Activated naive CD4-positive, alpha-beta T cell treated with anti-CD3 and anti-CD28 coated beads, Interleukin-2, amount 10 ng/mL, durations not matched to agents 7 days and 5 days (primary cell): ENCODE results near the gene GPC3.

Experiments
- CTCF ChIA-PET: fragments of 350-600 bp; sonication (Branson Sonifier 250); formaldehyde crosslinking; loops from one replicate; lab custom pipeline; 2021; ENCODE audit warnings: antibody characterized with exemption; lab: Charles Lee
- DNase-seq: peaks from one replicate; pipeline ENCODE4 v3.0.0-alpha.2; 2020
- H3K27ac Mint-ChIP-seq: one replicate; pipeline ENCODE4 v1.8.0; 2021; ENCODE audit warnings: mild to moderate bottlenecking, moderate library complexity, mixed read lengths
- H3K27me3 Mint-ChIP-seq: one replicate; pipeline ENCODE4 v1.8.0; 2021; ENCODE audit warnings: mild to moderate bottlenecking, mixed read lengths
- H3K36me3 Mint-ChIP-seq: one replicate; pipeline ENCODE4 v1.8.0; 2021; ENCODE audit warnings: mixed read lengths
- H3K4me1 Mint-ChIP-seq: one replicate; pipeline ENCODE4 v1.8.0; 2021; ENCODE audit warnings: mixed read lengths
- H3K4me3 Mint-ChIP-seq: one replicate; pipeline ENCODE4 v1.8.0; 2021; ENCODE audit warnings: mild to moderate bottlenecking, moderate library complexity, mixed read lengths
- H3K9me3 Mint-ChIP-seq: one replicate; pipeline ENCODE4 v1.8.0; 2021; ENCODE audit warnings: mixed read lengths

Gene GPC3

GRCh38 chrX:133495464-133496391 lies 489.7 kb downstream of the GPC3 start:
- no peak overlapping the region for H3K27ac Mint-ChIP-seq
- CTCF ChIA-PET = no interaction called here
- no peaks in the 10 kb centered on the region for H3K9me3 Mint-ChIP-seq
- no peaks in the 10 kb centered on the region for H3K27me3 Mint-ChIP-seq
- DNase-seq = no peak
- no peak overlapping the region for H3K4me3 Mint-ChIP-seq
- no peaks in the 10 kb centered on the region for H3K36me3 Mint-ChIP-seq
- H3K4me1 Mint-ChIP-seq = no peaks in the 10 kb centered on the region

DNA sequence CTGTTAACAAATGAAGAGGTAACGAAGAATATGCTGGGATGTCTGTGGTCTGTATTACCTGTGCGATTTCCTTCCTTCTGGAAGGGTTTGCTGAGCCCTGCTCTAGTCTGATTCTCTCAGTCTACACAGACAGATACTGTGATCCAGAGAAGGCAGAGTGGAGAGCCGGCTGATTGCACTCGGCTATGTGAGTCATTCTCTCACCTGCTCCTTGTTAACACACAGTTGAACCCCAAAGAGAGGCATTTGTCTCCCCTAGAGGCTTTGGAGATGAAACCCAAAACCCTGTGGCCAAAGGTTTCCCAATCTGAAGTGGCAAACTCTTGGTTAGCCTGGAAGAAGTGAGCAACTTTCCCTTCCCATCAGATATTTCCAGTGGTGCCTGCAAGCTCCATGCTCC lies 492.0 kb downstream of the GPC3 start:
- no peaks in the 10 kb centered on the region for H3K27me3 Mint-ChIP-seq

DNA sequence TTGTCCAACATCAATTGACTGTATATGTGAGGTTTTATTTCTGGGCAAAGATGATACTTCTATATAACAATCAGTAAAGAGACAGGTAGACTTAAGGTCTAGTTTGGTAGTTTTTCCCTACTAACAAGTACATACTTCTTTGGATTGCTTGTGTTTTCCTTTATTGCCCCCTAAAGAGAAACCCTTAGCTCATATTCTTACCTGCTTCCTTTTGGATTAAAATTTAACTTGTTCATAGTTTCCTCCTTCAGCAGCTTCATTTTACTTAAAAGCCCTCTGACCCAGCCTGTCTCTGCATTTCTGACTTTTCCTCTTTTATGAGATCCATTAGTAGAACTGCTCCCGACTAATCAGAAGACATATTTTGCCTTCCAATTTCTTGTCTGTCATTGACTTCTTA lies 494.4 kb downstream of the GPC3 start:
- H3K27me3 Mint-ChIP-seq = no peaks in the 10 kb centered on the region
- no peak overlapping the region for H3K4me3 Mint-ChIP-seq
- CTCF ChIA-PET = no interaction called here
- H3K36me3 Mint-ChIP-seq = no peaks in the 10 kb centered on the region
- DNase-seq = no peak
- no peaks in the 10 kb centered on the region for H3K9me3 Mint-ChIP-seq
- no peak overlapping the region for H3K27ac Mint-ChIP-seq
- H3K4me1 Mint-ChIP-seq = no peaks in the 10 kb centered on the region

More for the DNA sequence above, 492.0 kb downstream of the GPC3 start:
- Mint-ChIP-seq H3K4me3 (no peak overlapping the region), H3K9me3 (no peaks in the 10 kb centered on the region), H3K27ac (no peak overlapping the region), H3K4me1 (no peaks in the 10 kb centered on the region), H3K36me3 (no peaks in the 10 kb centered on the region)
- CTCF ChIA-PET = no interaction called here
- DNase-seq = no peak
